GM19372 (cell line): ENCODE measurements around the gene FTO.

Experiments used
- ATAC-seq: cut with Tn5 transposase; IDR thresholded peaks from one replicate; pipeline ENCODE4 v1.9.1; 2021; ENCODE audit warnings: mild to moderate bottlenecking, low read depth, moderate library complexity; ENCODE audit not compliant: unreplicated experiment

FTO gene

DNA sequence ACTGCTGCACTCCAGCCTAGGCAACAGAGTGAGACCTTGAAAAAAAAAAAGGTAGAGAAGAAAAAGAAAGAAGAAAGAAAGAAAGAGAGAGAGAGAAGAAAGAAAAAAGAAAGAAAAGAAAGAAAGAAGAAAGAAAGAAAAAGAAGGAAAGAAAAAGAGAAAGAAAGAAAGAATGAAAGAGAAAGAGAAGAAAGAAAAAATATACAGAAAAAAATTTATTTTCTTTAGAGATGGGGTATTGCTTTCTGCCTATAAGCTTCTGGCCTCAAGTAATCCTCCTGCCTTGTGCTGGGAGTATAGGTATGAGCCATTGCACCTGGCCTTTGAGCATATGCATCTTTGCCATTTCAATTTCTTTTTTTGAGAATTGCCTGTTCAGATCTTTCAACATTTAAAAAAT, 425.9 kb downstream of the FTO start:
- no peak for ATAC-seq

DNA sequence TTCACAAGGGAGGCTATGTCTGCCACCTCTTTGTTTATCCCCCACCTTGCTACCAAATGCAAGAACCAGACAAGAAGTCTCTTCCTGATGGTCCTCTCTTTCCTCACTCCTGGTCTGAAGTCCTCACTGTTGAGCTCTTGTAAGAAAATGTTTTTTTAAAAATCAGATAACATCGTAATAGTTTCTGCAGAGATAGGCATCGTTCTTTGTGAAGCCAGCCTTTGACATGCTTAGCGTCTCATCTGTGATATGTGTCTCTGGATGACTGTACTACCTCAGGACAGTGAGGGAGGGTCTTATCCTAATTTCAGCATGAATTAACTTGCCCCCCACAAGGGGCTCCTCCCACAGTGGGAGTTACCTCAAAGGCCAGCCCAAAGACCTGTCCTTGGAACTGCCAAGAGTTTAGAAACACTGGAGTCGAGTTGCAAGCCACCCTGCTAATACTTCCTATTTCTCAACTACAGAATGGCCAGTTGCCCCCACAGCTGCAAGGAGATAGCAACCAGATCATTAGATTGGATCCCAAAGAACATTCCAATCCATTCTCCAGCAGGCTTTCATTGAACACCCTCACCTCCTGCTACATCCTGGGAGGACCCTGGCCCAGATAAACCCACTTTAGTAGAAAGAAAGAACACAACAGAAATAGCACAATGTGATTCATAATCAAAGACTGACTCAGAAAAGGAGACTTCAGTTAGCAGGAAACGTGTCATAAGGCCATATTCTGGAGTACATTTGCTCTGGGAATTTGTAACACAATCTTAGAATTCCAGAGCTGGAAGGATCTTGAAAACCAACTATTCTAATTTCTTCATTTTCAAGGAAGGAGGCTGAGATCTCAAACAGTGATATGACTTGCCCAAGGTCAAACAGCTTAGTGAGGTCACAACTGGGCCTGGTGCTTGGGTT, 431.7 kb downstream of the FTO start:
- no peak for ATAC-seq

DNA sequence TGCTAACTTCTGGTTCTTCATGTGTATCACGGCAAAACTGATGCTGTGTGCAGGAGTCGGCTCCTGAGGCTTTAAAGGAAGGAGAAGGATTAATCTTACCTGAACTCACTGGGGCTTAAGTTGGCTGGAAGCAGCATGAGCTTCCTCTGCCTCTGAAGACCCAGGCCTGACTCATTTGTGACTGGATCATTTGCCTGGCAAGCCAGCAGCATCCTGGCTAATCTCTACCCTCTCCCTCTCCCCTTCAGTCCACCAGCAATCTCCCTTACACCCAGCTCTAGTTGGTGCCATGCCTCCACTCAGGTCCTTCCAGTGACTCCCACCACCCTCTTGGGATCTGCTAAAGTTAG, 432.3 kb downstream of the FTO start:
- ATAC-seq, result no peak

DNA sequence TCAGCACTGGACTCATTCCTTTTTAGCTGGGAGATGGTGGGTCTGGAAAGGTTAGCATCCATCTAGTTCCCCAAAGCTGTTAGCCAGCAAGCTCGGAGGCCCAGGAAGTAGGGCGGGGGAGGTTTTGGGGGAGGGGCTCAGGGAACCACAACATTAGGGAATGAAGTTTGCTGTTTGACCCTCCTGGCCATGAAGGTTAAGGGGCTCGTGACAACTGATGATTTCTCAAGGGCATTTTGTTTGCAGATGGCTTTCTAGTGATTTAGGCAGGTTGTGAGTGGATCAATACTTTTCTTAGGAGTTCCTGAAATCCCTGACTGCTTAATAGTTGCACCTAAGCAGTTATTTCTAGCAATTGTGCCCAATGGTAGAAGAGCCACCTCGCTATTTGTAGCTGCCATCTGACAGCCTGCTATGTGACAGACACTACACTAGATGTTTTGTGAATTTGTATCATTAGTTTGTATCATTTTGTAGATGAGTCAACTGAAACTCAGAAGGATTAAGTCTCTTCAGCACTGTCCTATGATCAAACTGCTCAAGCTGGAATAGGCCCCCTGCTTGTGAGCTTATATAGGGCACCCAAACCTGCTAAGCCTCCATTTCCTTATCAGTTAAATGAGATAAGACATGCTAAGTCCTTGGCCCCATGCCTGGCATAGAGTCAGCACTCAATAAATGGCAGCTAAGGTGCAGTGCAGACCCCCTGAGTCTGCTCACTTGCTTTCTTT, 436.3 kb downstream of the FTO start:
- ATAC-seq, result no peak

DNA sequence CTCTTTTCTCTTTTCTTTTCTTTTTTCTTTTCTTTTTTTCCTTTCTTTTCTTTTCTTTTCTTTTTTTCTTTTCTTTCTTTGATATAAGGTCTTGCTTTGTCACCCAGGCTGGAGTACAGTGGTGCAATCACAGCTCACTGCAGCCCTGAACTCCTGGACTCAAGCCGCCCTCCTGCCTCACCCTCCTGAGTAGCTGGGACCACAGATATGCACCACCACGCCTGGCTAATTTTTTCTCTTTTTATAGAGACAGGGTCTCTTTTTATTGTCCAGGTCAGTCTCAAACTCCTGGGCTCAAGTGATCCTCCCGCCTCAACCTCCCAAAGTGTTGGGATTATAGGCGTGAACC, 436.8 kb downstream of the FTO start:
- ATAC-seq, result no peak

DNA sequence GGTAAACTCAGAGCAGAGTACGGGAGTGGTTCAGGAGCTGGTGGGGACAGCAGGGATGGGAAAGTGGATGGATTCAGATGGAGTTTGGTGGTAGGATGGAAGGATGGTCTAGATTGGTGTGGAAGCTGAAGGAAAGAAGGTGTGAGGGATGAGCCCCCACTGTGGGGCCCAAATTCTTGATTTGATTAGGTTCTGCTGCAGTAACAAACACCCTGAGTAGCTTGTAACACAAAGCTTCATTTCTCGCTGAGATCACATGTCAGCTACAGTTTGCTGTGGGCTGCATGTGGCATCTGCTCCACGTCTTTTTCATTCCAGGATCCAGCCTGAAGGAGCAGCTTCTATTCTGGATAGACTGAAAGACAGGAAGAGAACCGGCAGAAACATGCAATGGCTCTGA, 438.8 kb downstream of the FTO start:
- ATAC-seq, result no peak

DNA sequence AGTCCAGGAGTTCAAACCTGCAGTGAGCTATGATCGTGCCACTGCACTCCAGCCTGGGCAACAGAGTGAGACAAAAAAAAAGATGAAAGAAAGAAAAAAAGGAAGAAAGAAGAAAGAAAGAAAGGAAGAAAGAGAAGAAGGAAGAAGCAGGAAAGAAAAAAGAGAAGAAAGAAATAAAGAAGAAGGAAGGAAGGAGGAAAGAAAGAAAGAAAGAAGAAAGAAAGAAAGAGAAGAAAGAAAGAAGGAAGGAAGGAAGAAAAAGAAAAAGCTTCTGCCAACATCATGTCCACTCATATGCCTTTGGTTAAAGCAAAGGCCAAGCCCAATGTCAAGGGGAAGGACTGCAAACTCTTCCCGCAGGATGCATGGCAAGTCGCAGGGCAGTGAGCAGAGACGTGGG, 439.5 kb downstream of the FTO start:
- no peak for ATAC-seq

DNA sequence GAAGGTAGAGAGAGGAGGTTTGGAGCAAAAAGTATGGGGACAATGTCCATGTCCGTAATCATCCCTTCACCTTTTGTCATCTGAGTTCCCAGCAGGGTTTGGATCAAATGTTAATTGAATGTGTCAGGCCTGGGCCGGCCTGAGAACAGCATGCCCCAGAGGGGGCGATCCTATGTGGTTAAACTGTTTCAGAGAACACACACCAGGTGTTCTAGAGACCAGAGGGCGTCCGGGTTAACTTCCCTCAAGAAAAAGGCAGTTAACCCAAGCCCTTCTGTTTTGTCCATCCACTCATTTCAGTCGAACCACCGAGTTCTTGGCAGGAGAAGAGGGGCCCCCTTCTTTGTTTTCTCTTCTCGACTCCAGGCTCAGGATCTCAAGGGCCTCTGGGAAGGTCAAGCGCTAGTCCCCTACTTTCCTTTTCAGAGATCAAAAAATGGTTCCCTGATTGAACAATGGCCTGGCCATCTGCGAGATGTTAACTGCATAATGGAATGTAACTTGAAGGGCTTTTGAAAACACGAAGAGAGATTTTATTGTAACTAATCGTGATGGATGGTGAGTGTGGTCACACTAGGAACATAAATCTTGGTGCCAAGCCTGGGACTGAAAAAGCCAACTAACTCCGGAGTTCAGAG, 440.1 kb downstream of the FTO start:
- no peak for ATAC-seq

DNA sequence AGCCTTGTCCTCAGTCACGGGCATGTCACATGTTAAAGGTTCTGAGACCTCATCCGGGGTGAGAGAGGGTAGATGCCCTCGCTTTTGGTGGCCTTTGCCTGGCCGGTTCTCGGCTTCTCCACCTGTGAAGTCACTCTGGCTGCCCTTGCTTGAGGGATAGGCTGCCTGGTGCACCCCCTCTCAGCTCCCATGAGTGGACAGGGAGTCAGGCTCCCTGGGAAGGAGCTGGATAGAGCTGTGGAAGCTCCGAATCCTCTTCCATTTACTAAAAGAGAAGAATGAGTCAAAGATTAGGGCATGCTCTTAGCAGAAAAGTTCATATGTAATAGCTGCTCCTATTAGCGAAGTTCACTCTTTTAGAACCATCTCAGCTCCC, 440.6 kb downstream of the FTO start:
- no peak for ATAC-seq

DNA sequence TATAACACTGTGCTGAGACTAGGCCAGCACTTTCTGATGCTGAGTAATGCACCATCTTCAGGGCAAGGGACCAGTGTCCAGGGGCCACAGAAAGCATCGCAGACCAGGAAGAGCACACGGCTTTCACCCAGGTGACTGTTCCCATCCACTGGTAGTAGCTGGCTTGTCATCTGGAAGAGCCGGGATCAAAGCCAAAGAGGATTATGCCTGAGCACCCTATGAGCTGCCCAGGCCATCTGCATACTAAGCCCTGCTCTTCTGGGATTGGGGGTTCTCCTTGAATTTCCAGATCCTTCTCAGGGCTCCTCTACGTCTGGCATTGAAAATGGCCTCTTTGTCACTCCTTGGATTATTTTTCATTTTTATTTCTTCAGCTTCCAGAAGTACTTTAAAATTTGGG, 441.9 kb downstream of the FTO start:
- no peak for ATAC-seq

DNA sequence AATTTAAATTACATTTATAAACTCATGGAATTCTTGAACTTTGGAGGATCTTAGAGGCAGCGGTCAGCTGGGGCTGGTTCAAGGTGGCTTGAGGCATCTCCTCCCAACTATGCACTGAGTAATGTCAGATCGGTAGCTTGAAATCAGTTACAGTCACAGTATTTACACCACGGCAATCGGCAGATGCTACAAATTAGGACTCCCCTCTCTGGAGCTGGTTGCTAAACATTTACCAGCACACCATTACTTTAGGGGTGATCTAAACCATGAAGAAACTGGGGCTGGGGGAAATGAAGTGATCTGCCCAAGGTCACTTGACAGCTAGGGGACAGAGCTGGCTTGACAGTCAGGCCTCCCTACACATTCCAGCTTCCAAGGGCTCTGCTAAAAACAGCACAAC, 445.0 kb downstream of the FTO start:
- ATAC-seq, result no peak

DNA sequence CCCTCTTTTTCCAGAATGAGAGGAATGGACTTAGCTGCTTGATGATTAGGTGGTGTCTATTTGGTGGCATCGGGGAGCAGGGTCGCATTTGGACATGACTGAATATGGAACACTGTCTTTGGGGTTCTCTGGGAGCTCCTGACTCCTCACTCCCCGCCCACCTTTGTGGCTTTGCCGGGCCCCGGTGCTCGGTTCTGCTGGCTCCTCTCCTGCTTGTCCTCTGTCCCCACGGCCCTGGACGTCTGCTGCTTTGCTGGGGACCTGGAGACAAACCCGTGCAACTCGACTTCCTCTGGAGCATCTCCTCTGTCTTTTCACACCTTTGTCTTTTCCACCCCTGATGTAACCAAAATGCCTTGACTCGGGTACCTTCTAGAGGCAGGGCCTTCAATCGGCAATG, 446.9 kb downstream of the FTO start:
- ATAC-seq, result no peak

DNA sequence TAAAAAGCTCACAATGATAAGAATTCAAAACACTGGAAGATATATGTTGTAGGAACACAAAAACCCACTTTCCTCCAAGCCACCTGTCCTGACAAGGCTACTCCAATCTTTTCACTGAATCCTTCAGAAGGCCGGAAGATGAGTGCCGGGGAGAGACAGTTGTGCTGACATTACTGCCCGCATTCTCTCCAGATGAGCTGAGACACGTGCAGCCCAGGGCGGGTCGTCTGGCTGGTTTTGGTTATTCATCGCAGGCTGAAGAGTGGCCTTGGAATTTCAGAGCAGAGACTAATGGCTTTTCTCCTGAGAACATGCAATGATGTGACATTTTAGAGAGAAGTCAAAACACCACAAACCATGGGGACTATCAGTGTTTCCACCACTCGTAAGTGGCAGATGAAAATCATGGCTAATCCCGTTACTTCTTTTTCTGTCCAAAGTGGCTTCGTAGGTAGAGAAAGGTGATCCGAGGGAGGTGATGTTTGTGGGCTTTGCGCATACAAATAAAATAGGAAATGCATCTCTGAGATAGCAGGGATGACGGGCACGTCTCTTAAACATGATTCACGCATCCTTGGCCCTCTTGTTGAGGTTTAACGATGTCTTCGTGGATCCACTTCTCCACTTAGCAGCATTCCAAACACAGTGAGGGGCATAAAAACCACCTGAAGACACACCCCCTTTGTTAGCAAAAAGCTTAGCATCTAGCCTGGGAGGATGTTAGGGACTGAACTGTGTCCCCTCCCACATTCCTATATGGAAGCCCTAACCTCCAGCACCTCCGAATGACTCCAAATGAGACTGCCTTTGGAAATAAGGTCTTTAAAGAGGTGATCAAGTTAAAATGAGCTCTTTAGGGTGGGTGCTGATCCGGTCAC, 448.6 kb downstream of the FTO start:
- no peak for ATAC-seq

DNA sequence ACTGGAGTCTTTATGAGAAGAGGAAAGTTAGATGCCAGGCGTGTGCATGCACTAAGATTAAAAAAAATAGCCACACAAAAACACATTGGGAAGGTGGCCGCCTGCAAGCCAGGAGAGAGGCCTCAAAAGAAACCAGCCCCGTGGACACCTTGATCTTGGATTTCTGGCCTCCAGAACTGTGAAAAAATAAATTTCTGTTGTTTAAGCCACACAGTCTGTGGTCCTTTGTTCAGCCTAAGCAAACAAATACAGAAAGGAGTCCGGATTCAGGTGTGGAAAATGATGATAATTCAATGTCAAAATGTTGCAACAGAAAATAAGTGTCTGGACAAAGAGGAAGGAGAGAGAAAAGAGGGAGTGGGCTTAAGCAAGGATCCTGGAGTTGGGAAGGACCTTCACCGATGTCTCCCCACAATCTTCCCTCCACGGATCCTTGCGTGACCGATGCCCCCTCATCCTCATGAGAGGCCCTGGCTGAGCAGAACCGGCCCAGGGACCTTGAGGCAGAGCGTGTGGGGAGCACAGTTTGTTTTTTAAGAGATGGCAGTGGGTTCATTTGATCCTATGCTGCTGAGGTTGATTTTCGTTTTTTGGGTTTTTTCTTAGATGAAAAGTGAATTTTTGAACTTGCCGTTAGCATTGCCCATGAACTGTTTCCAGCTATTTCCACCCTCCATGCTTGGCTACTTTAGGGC, 449.4 kb downstream of the FTO start:
- ATAC-seq, result no peak

DNA sequence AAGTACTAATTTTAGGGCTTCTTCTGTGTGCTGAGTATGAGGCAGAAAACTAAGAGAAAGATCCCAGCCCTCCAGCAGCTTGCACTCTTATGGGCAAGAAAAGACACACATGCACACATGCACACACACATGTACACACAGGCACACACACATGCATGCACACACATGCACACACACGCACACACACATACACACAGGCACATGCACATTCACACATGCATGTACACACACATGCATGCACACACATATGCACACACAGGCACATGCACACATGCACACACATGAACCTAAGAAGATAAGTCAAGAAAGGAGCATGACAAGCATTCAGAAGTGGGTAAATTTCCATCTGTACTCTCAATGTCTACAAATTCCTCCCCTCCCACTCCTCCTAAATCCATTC, 452.4 kb downstream of the FTO start:
- no peak for ATAC-seq

DNA sequence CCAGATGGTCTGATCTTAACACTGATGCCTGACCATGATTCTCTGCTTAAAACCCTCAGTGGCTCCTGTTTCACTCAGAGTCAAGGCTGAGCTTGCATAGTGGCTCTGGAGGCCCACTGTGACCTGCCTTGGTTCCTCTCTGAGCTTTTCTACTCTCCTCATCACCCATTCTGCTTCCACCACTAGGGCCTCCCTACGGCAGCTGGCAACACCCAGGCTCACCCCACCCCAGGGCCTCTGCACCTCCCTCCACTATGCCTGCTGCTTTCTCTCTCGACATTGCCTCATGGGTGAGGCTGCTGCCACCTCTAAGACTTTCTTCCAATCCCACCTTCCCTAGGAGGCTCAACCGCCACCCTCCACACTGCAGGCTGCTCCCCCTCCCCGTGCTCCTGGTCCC, 455.0 kb downstream of the FTO start:
- no peak for ATAC-seq

DNA sequence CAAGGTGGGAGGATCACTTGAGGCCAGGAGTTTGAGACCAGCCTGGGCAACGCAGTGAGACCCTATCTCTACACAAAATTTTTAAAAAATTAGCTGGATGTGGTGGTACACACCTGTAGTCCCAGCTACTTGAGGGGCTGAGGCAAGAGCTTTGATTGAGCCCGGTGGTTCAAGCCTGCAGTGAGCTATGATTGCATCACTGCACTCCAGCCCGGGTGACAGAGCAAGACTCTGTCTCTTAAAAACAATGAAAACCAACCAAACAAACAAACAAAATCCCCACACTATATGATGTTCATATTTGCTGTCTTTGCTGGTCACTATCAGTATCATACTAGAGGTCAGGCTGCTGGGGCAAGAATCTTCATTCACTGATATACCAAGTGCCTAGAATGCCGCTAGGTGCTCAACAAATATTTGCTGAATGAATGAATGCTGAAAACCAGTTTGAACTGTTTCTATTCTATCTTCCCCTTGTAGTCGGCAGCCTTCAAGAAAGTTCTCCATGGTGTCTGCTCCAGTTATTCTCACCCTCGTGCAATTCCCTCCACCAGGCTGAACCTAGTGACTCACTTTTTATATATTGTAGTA, 455.6 kb downstream of the FTO start:
- ATAC-seq, result no peak

DNA sequence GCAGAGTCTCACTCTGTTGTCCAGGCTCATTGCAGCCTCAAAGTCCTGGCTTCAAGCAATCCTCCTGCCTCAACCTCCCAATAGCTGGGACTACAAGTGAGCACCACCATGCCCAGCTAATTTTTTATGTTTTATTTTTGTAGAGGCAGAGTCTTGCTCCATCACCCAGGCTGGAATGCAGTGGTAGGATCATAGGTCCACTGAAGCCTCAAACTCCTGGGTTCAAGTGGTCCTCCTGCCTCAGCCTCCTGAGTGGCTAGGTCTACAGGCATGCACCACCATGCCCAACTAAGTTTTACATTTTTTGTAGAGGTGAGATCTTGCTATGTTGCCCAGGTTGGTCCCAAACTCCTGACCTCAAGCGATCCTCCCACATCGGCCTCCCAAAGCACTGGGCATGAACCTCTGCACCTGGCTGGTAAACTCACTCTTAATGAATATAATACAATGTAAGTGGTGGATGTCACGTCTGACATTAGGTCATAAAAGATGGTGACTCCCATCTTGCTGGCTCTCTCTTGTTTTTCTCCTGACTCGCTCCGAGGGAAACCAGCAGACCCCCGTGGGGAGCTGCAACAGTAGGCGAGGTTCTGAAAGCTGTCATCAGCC, 456.4 kb downstream of the FTO start:
- no peak for ATAC-seq
